T-helper 22 cell (primary cell): ENCODE data around the gene RAP1B.
A peak's percentile ranks its signal among the peaks of the same experiment; 100 is the strongest.
"Not testable (repeated sequence)": the region's sequence is repeated elsewhere in the genome, so short reads cannot be mapped to it uniquely, and the experiment has no call there.

Experiments used
- DNase-seq: peaks from one replicate; pipeline ENCODE4 v3.0.0-alpha.2; 2020; ENCODE audit warnings: low read depth

RAP1B gene

DNA sequence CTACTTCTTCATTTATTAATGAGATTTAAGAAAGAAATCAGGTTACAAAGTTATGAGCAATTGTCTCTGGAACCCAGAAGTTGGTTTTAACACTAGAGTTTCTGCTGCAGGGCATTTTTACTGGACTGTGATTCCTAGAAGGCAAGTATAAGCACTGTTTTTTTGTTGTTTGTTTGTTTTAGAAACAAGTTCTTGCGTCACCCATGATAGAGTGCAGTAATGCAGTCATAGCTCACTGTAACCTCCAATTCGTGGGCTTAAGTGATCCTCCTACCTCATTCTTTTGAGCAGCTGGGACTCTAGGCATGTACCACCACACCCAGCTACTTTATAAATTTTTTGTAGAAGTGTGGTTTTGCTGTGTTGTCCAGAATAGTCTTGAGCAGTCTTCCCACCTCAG is 25.6 kb downstream of the RAP1B start:
- DNase-seq, result no peak

DNA sequence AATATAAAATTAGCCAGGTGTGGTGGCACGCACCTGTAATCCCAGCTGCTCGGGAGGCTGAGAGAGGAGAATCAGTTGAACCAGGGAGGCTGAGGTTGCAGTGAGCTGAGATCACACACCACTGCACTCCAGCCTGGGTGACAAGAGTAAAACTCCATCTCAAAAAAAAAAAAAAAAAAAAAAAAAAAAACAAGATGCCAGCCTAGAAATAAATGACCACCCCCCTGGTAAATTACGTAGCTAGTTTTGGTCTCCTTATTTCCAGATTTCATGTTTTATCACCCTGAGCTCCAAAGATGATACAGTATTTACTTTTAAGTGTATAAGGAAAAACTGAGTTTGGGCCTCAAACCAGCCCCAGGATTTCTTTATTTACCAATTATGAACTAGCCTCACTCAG is 26.7 kb downstream of the RAP1B start:
- DNase-seq, result not testable (repeated sequence)

- DNase-seq, result no peak
Observed at GRCh38 chr12:68638171-68638570, 27.5 kb downstream of the RAP1B start.

- no peak for DNase-seq
Observed at GRCh38 chr12:68638721-68639395, 28.2 kb downstream of the RAP1B start.

GRCh38 chr12:68639396-68639767 is 28.7 kb downstream of the RAP1B start:
- no peak for DNase-seq

- DNase-seq, result no peak
Observed at GRCh38 chr12:68641138-68641537, 30.4 kb downstream of the RAP1B start.

DNA sequence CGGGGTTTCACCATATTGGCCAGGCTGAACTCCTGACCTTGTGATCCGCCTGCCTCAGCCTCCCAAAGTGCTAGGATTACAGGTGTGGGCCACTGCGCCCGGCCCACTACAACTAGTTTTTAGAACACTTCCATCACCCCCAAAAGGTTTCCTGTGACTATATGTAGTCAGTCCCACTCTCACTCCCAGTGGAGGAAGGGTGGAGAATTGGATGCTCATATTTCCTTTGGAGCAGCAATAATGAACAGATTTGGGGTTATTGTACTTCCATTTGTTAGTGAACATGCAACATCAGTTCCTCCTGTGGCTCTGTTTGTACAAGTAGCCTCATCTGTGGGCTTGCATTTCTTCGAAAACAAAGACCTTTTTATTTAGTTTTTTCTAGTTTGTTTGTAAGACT is 35.8 kb downstream of the RAP1B start:
- no peak for DNase-seq

- DNase-seq, result no peak
Observed at GRCh38 chr12:68647507-68647906, 36.8 kb downstream of the RAP1B start.

DNA sequence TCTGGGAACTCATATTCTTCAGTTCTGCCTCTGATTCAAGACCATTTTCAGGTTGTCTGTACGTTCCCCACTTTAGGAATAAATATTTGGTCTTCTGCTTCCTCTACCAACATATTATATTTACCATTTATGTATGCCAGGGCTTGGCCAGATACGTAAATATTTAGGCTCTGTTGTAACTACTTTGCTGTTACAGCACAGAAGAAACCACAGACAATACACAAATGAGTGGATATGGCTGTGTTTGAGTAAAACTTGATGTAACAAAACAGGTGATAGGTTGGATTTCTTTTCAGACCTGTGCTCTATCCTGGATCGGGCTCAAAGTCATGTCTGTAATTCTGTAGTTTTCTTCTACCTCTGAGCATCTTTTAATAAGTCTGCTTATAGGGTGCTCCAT is 37.5 kb downstream of the RAP1B start:
- no peak for DNase-seq

GRCh38 chr12:68665016-68665569 is 54.4 kb downstream of the RAP1B start:
- no peak for DNase-seq

GRCh38 chr12:68667291-68667690 is 56.6 kb downstream of the RAP1B start:
- DNase-seq, result no peak

- DNase-seq, result no peak
Observed at GRCh38 chr12:68667896-68668295, 57.2 kb downstream of the RAP1B start.

DNA sequence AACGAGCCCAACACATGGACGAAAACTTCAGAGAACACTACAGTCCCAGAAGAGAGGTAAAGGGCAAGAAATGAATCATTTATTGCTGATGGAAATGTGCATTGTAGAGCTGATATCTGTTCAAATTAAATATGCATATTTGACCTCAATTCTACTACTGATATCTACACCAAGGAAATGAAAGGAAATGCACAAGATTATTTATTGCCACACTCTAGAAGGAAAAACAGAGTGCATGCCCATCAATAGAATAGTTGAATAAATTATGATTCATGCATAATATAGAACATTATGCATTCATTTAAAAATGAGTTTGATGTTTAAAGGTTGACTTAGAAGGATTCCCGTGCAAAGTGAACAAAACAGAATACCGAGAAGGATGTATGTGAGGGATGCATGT is 60.5 kb downstream of the RAP1B start:
- DNase-seq, result no peak

- no peak for DNase-seq
Observed at GRCh38 chr12:68673788-68674187, 63.1 kb downstream of the RAP1B start.

DNA sequence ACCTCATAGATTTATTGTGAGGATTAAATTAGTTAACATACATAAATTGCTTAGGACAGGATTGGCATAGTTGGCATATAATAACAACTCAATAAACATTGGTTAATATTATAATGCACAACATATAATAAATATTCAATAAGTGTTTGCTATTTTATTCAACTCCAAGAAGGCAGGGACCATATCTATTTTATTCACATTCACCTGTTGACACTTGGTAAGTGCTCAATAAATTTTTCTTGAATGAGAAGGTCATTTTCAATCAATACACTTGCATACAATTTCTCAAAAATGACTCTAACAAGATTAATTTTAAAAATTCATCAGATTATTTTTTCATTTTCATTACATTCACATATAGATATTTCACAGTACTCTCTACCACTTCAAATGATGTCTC is 63.7 kb downstream of the RAP1B start:
- DNase-seq, result no peak

GRCh38 chr12:68675101-68675842 is 64.6 kb downstream of the RAP1B start:
- DNase-seq, result peak; percentile 37

DNA sequence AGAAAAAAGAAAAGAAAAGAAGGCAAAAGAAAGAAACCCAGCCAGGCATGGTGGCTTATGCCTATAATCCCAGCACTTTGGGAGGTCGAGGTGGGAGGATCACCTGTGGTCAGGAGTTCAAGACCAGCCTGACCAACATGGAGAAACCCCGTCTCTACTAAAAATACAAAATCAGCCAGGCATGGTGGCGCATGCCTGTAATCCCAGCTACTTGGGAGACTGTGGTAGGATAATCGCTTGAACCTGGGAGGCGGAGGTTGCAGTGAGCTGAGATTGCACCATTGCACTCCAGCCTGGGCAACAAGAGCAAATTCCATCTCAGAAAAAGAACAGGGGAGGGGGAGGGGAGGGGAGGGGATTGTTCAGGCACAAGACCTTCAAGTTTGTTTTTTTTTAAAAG is 66.2 kb downstream of the RAP1B start:
- not testable (repeated sequence) for DNase-seq

DNA sequence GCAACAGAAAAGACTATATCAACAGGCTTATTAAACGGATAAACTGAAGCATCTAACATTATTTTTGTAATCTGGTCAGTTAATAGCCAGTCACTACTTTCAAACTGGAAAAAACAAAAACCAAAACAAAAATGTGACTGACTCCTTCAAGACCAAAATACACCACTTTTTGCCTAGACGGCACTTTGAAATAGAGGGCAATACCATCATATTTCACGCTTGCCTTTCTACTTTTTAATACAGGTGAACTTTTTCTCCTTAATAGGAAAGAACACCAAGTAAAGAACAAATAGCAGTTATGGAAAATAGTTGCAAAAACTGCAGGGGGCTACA is 75.5 kb downstream of the RAP1B start:
- DNase-seq, result no peak

GRCh38 chr12:68686595-68687521 is 76.2 kb downstream of the RAP1B start, which contains the start of gene NUP107:
NUP107 (plus strand) TSS chr12:68686978; CDS start chr12:68687066, 88 bp downstream.
- DNase-seq, result peak; percentile 96

- DNase-seq, result no peak
Observed at GRCh38 chr12:68695454-68695853, 84.8 kb downstream of the RAP1B start.

DNA sequence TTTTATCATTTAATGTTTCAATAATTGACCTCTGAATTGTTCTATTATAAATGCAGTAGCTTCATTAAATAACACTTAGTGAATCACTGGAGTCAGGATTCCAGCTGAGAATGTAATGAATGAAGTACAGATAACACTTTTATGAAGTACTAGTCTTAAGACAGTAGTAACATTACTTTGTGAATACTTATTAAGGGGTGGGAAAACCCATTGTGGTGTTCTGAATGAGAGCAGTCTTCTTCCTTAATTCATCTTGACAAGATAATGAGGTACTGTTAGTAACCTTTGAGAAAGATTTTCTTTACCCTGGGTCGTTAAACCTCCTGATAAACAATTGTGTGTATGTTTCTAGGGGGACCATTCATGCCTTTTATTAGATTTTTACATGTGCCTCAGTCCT is 88.8 kb downstream of the RAP1B start:
- DNase-seq, result no peak
